HEK293 (cell line): ENCODE results near the gene NOVA2.

Experiments used
- CTCF ChIA-PET: fragments of 350-600 bp; formaldehyde crosslinking; extraction: SDS; loops from one replicate; lab custom pipeline; 2021; ENCODE audit warnings: antibody characterized with exemption; lab: Yijun Ruan, JAX
- POLR2A ChIA-PET: fragments of 300-600 bp; formaldehyde crosslinking; extraction: SDS; loops from one replicate; lab custom pipeline; 2020; ENCODE audit warnings: antibody characterized with exemption, inconsistent platforms; lab: Yijun Ruan, JAX
- H3K27ac ChIP-seq: fragments of 200-500 bp; sonication (Bioruptor generic); 2 replicates; pipeline ENCODE4 v1.5.1; 2014; ENCODE audit warnings: low read depth, low read length, control low read depth, inconsistent platforms; ENCODE audit errors: extremely low read depth
- H3K36me3 ChIP-seq, 2 experiments: fragments of 200-500 bp in 1 of 2; sonication (Bioruptor generic) in 1 of 2; 1 replicate in 1 of 2; 2 replicates in 1 of 2; pipeline ENCODE4 v1.5.1; 2014 to 2017; ENCODE audit warnings: inconsistent platforms in 2 of 2, low read length in 2 of 2; ENCODE audit not compliant: control insufficient read depth in 2 of 2, insufficient read depth in 1 of 2
- H3K4me1 ChIP-seq: fragments of 200-500 bp; sonication (Bioruptor generic); 2 replicates; pipeline ENCODE4 v1.5.1; 2014; ENCODE audit warnings: mild to moderate bottlenecking, low read length, inconsistent platforms; ENCODE audit not compliant: control insufficient read depth, insufficient read depth
- H3K4me3 ChIP-seq: 2 replicates; pipeline ENCODE4 v1.5.1; 2011; ENCODE audit warnings: low read depth, mild to moderate bottlenecking, control low read depth, low read length, moderate library complexity
- H3K9me3 ChIP-seq: fragments of 200-500 bp; sonication (Bioruptor generic); 2 replicates; pipeline ENCODE4 v1.5.1; 2014; ENCODE audit warnings: low read depth, low read length, inconsistent platforms; ENCODE audit not compliant: control insufficient read depth, insufficient read depth
- AEBP2 ChIP-seq: fragments of 450-650 bp; formaldehyde crosslinking; IDR thresholded peaks from 2 replicates; pipeline ENCODE4 v1.5.1; 2016; ENCODE audit warnings: missing biosample characterization, missing genetic modification characterization, borderline replicate concordance
- EGR2 ChIP-seq: fragments of 450-650 bp; formaldehyde crosslinking; IDR thresholded peaks from 2 replicates; pipeline ENCODE4 v1.5.1; 2016; ENCODE audit warnings: low read depth, missing biosample characterization, missing genetic modification characterization
- FEZF1 ChIP-seq: fragments of 450-650 bp; formaldehyde crosslinking; IDR thresholded peaks from 2 replicates; pipeline ENCODE4 v1.5.1; 2016; ENCODE audit warnings: missing biosample characterization, missing genetic modification characterization
- GFI1B ChIP-seq: fragments of 450-650 bp; formaldehyde crosslinking; IDR thresholded peaks from 2 replicates; pipeline ENCODE4 v1.5.1; 2016; ENCODE audit warnings: missing biosample characterization, missing genetic modification characterization
- PBX3 ChIP-seq: sonication (generic); formaldehyde crosslinking; IDR thresholded peaks from 2 replicates; pipeline ENCODE4 v1.8.1; 2022; ENCODE audit warnings: mild to moderate bottlenecking, moderate library complexity, missing genetic modification reagents
- TCF7L2 ChIP-seq: IDR thresholded peaks from 2 replicates; pipeline ENCODE4 v1.6.1; 2011; ENCODE audit warnings: low read depth, mild to moderate bottlenecking, inconsistent platforms, low read length, moderate library complexity, borderline replicate concordance
- TRIM28 ChIP-seq: IDR thresholded peaks from 2 replicates; pipeline ENCODE4 v1.6.1; 2011; ENCODE audit warnings: low read length, control low read depth, borderline replicate concordance
- ZBTB1 ChIP-seq: fragments of 450-650 bp; formaldehyde crosslinking; IDR thresholded peaks from 2 replicates; pipeline ENCODE4 v1.5.1; 2016; ENCODE audit warnings: missing biosample characterization, missing genetic modification characterization
- ZFHX2 ChIP-seq: fragments of 450-650 bp; formaldehyde crosslinking; conservative IDR thresholded peaks from 2 replicates; pipeline ENCODE4 v1.5.1; 2016; ENCODE audit warnings: missing biosample characterization, missing genetic modification characterization
- ZFP37 ChIP-seq: fragments of 450-650 bp; formaldehyde crosslinking; IDR thresholded peaks from 2 replicates; pipeline ENCODE4 v1.5.1; 2016; ENCODE audit warnings: missing biosample characterization, missing genetic modification characterization
- ZIC2 ChIP-seq: fragments of 450-650 bp; formaldehyde crosslinking; IDR thresholded peaks from 2 replicates; pipeline ENCODE4 v1.5.1; 2016; ENCODE audit warnings: missing biosample characterization, missing genetic modification characterization
- ZNF169 ChIP-seq: fragments of 450-650 bp; formaldehyde crosslinking; IDR thresholded peaks from 2 replicates; pipeline ENCODE4 v1.5.1; 2016; ENCODE audit warnings: missing biosample characterization, missing genetic modification characterization
- ZNF174 ChIP-seq: fragments of 450-650 bp; formaldehyde crosslinking; IDR thresholded peaks from 2 replicates; pipeline ENCODE4 v1.5.0; 2017; ENCODE audit warnings: missing biosample characterization, mild to moderate bottlenecking, missing genetic modification characterization
- ZNF248 ChIP-seq: fragments of 450-650 bp; formaldehyde crosslinking; IDR thresholded peaks from 2 replicates; pipeline ENCODE4 v1.5.1; 2017; ENCODE audit warnings: missing biosample characterization, missing genetic modification characterization
- ZNF394 ChIP-seq: fragments of 450-650 bp; formaldehyde crosslinking; IDR thresholded peaks from 2 replicates; pipeline ENCODE4 v1.5.1; 2016; ENCODE audit warnings: missing biosample characterization, missing genetic modification characterization, mild to moderate bottlenecking, moderate library complexity, borderline replicate concordance
- ZNF433 ChIP-seq: fragments of 450-650 bp; formaldehyde crosslinking; IDR thresholded peaks from 2 replicates; pipeline ENCODE4 v1.5.1; 2016; ENCODE audit warnings: missing biosample characterization, missing genetic modification characterization, low read depth
- ZNF513 ChIP-seq: fragments of 450-650 bp; IDR thresholded peaks from 2 replicates; pipeline ENCODE4 v1.5.1; 2018; ENCODE audit warnings: missing biosample characterization, missing genetic modification characterization
- ZNF544 ChIP-seq: fragments of 450-650 bp; formaldehyde crosslinking; IDR thresholded peaks from 2 replicates; pipeline ENCODE4 v1.5.0; 2017; ENCODE audit warnings: missing biosample characterization, missing genetic modification characterization
- ZNF600 ChIP-seq: fragments of 450-650 bp; formaldehyde crosslinking; IDR thresholded peaks from 2 replicates; pipeline ENCODE4 v1.5.1; 2016; ENCODE audit warnings: missing biosample characterization, missing genetic modification characterization
- ZNF624 ChIP-seq: fragments of 450-650 bp; formaldehyde crosslinking; IDR thresholded peaks from 2 replicates; pipeline ENCODE4 v1.5.1; 2017; ENCODE audit warnings: missing biosample characterization, missing genetic modification characterization
- ZNF776 ChIP-seq: fragments of 450-650 bp; formaldehyde crosslinking; IDR thresholded peaks from 2 replicates; pipeline ENCODE4 v1.5.0; 2017; ENCODE audit warnings: missing biosample characterization, missing genetic modification characterization, borderline replicate concordance

The NOVA2 gene

GRCh38 chr19:45919678-45920077, 54.0 kb downstream of the NOVA2 start:
- Histone ChIP-seq H3K27ac (no peak overlapping the region), H3K36me3 (no peaks in the 10 kb centered on the region), H3K4me1 (no peaks in the 10 kb centered on the region), H3K4me3 (no peak overlapping the region)
- no peak for TF ChIP-seq ZNF394 (tag by site-specific recombination)
- TF ChIP-seq, all 188 proteins: peak for 0
- ChIA-PET POLR2A (interaction anchor here (1.5 kb wide), 1 partner anchor 17 kb away, joined by 6 read pairs; the partner anchor contains the start of gene MYPOP), CTCF (no interaction called here)
- no peaks in the 10 kb centered on the region for H3K9me3 ChIP-seq

GRCh38 chr19:45918721-45919120, 54.9 kb downstream of the NOVA2 start:
- ChIA-PET CTCF (interaction anchor here (0.6 kb wide), 1 partner anchor 75 kb away, joined by 3 read pairs; no protein-coding TSS in a partner anchor), POLR2A (interaction anchor here (1.0 to 1.2 kb wide), 2 partner anchors 9 to 16 kb away, joined by 4 read pairs; partner anchors contain the start of gene MYPOP)
- Histone ChIP-seq H3K27ac (no peak overlapping the region), H3K36me3 (no peaks in the 10 kb centered on the region), H3K4me1 (no peaks in the 10 kb centered on the region), H3K9me3 (no peaks in the 10 kb centered on the region), H3K4me3 (no peak overlapping the region)
- TF ChIP-seq ZNF513 (no peak), ZNF174 (tag by site-specific recombination) (no peak), ZNF776 (no peak)

GRCh38 chr19:45917421-45918091, 56.1 kb downstream of the NOVA2 start:
- H3K4me3 ChIP-seq, result no peak overlapping the region
- H3K9me3 ChIP-seq, result no peaks in the 10 kb centered on the region
- no peaks in the 10 kb centered on the region for H3K4me1 ChIP-seq
- H3K36me3 ChIP-seq, result no peaks in the 10 kb centered on the region
- ChIA-PET CTCF (interaction anchor here (0.5 to 1.1 kb wide), 4 partner anchors 9 to 118 kb away, joined by 3 to 6 read pairs (median 4); no protein-coding TSS in a partner anchor), POLR2A (interaction anchor here (0.6 to 1.2 kb wide), 4 partner anchors 10 to 640 kb away, joined by 3 to 5 read pairs (median 4); partner anchors contain the start of gene MYPOP)
- TF ChIP-seq ZFHX2 (tag by site-specific recombination) (0 out of 2 replicates have a peak, but pooled peaks have one; percentile 29), ZNF600 (tag by site-specific recombination) (0 out of 2 replicates have a peak, but pooled peaks have one; percentile 26), ZBTB1 (no peak), ZIC2 (tag by site-specific recombination) (no peak)
- H3K27ac ChIP-seq, result no peak overlapping the region

- Histone ChIP-seq H3K4me3 (no peak within 1 kb of the TSS), H3K27ac (no peak within 1 kb of the TSS), H3K36me3 (no peaks in the 10 kb centered on the region), H3K4me1 (no peaks in the 10 kb centered on the region), H3K9me3 (no peaks in the 10 kb centered on the region)
- POLR2A ChIA-PET, result interaction anchor here (0.6 to 1.6 kb wide), 3 partner anchors 11 to 31 kb away, joined by 3 to 10 read pairs (median 6); partner anchors contain the start of genes IRF2BP1 and MYPOP
- CTCF ChIA-PET, result interaction anchor here (0.6 to 1.0 kb wide), 3 partner anchors 33 to 1538 kb away, joined by 3 read pairs; no protein-coding TSS in a partner anchor
- no peak for TF ChIP-seq ZNF248 (tag by site-specific recombination)
- TF ChIP-seq ZNF544, result no peak
- no peak for TF ChIP-seq ZFP37
- no peak for TF ChIP-seq GFI1B (tag by site-specific recombination)
- TF ChIP-seq PBX3, result no peak
- TF ChIP-seq ZNF624 (tag by site-specific recombination), result no peak
- TF ChIP-seq EGR2 (tag by site-specific recombination), result 0 out of 2 replicates have a peak, but pooled peaks have one; percentile 22
- peak; percentile 31; the same call in 1 of the 2 replicates for TF ChIP-seq ZFHX2 (tag by site-specific recombination)
- TF ChIP-seq ZNF169 (tag by site-specific recombination), result no peak
- no peak for TF ChIP-seq TRIM28
- no peak for TF ChIP-seq FEZF1 (tag by site-specific recombination)
- no peak for TF ChIP-seq AEBP2 (tag by site-specific recombination)
- no peak for TF ChIP-seq TCF7L2
- no peak for TF ChIP-seq ZNF433 (tag by site-specific recombination)
Observed at GRCh38 chr19:45913874-45914830, 59.5 kb downstream of the NOVA2 start, which contains the start of gene NANOS2. Gene NANOS2 (minus strand): TSS chr19:45914778. CDS start chr19:45914693, 85 bp downstream.
